COLO829 (cell line): ENCODE data around the gene ABAT.
A peak's percentile ranks its signal among the peaks of the same experiment; 100 is the strongest.

Experiments
- DNase-seq: peaks from one replicate; pipeline ENCODE4 v3.0.0; 2012; ENCODE audit warnings: low spot score

The ABAT gene

DNA sequence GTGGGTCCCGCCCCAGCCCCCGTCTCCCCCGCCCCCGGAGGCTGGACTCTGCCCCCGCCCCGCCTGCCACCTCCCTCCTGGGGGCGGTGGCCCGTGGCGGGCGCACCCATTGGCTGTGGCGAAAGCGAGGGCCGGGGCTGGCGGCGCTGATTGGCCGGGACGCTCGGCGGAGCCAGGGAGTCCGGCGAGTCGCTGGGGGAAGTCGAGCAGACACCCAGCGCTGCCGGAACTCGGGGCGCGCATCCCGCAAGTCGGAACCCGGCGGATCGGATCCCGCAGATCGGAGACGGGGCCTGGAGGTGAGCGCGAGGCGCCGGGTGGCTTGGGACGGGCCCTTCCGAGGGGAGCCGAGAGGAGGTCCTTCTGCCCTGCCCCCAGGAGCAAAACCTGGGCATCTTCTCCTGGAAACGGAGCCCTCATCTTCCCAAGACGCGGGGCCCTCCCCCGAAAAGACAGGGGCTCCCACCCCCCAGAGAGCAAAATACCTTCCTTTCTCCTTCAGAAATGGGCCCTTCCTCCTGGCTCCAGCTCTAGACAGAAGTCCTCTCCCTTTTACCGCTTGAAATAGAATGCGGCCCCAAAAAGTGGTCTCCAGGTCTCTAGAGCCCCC lies at the start of gene ABAT:
Gene ABAT (plus strand): TSS at position 205 of the 610 bp plus-strand sequence. CDS start 61,123 bp downstream, outside the sequence.
- DNase-seq = peak; percentile 76

DNA sequence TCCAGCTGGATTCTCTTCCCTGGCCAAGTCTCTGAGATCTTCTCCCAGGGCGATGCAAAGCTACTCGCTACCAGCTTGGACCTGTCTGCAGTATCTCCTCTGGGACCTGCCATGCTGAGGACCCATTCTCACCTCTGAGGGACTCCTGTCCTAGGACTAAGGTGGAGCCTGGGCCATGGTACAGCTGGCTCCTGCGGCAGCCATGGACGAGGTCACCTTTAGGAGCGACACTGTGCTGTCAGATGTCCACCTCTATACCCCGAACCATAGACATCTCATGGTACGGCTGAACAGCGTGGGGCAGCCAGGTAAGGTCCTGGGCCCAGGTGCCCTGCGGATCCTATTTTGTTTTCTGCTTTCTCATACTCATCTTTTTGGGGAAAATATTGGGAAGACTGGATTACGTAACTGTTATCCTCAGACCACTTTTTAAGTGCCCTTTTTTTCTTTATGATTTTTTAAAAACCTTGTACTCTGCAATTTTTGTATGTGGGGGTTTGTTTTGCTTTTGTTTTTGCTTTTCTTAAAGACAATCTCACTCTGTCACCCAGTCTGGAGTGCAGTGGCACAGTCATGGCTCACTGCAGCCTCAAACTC lies 48.8 kb upstream of the ABAT start:
- DNase-seq = no peak

DNA sequence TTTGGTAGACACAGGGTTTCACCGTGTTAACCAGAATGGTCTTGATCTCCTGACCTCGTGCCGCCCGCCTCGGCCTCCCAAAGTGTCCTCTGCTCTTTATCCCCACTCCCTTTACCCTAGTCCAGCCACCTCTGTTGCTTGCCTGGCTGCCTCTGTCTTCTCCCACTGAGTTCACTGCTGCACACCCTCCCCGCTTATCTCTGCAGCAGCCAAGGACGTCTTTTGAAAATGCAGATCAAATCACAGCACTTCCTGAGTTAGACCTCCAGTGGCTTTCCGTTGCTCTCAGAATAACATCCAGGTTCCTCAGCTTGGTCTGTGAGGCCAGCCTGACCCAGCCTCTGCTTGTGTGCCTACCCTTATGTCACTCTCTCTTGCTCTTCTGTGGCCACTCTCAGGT lies 47.5 kb upstream of the ABAT start:
- no peak for DNase-seq

DNA sequence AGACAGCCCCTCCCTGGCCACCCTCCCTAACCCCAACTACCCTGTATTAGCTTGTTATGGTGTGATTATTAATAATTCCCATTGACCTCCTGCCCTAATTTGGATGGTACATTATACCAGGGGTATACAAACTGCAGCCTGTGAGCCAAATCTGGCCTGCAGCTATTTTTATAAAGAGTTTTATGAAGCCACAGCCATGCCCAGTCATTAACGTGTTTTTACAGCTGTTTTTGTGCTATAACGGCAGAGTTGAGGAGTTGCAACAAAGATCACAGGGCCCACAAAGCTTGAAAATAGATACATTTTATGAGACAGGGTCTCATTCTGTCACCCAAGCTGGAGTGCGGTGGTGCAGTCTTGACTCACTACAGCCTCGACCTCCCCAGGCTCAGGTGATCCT lies 47.0 kb upstream of the ABAT start:
- no peak for DNase-seq

DNA sequence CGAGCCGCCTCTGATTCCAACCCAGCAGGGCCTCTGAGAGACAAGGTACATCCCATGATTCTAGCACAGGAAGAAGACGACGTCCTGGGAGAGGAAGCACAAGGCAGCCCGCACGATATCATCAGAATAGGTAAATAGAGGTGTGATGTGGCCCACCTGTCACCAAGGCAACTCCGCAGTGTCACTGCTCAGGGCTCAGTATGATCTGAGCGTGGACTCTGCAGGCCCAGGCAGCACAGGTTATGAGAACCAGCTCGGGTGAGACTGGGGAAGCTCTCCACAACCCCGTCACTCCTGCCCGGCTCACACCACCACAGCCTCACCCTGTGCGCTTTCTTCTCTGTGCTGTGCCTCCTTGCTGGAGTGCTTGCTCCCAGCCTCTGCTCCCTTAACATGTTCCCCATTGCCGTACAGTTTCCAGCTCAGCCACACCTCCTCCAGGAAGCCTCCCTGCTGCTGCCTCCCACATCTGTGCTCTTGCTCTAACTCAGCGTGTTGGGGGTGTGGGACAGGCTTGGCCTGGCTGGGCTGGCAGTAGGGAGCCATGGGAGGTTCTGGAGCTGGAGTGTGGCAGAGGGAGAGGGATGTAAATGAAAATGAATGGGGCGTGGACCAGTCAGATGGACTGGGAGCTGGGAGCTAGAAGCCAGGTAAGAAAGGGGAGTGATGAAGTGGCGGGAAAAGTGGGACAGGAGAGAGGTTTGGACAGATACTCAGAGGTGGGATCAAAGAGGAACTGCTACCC lies 45.3 kb upstream of the ABAT start:
- DNase-seq = no peak

DNA sequence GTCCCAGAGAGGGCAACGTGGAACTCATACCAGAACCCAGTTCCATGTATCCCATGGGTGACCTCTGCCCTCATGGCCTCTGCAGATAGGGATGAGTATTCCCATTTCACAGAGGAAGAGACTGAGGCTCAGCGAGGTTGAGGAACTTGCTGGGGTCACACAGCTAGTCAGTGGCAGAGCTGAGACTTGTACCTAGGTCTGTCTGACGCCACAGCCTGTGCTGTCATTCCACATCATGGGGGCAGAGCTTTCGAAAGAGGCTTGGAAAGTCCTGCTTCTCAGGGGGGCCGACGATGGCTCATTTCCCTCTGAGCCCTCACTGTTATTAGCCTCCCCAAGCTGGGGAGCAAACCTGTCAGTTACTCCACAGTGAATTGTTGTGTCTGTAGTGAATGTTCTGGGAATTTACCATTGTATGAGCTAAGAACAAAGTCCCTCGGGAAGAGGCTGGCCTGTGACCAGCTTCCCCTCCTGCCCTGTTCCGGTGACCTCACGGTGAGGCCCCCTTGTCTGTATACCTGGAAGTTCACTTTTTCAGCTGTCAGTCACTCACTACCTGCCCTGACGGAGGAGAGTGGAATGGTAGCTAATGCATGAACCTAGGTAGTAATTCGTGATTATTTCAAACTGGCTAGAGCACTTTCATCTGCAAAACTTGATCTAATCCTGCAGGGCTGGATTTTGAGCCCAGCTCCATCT lies 44.0 kb upstream of the ABAT start:
- no peak for DNase-seq

DNA sequence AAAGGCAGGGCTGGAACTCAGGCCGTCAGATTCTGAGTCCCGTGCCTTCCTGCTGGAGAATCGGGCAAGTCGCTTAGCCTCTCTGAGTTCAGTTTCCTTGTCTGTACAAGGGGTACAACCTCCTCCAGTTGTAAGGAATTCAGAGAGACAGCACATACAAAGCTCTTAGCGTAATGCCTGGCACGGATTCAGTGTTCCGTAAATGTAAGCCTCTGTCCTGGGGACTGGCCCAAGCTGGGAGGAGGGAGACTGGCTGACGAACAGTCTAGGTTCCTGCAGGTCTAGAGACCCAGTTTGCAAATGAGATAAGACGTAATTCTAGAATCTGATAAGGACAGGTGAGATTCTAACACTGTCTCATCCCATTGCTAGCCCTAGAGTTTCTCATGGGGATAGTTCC lies 43.0 kb upstream of the ABAT start:
- no peak for DNase-seq

DNA sequence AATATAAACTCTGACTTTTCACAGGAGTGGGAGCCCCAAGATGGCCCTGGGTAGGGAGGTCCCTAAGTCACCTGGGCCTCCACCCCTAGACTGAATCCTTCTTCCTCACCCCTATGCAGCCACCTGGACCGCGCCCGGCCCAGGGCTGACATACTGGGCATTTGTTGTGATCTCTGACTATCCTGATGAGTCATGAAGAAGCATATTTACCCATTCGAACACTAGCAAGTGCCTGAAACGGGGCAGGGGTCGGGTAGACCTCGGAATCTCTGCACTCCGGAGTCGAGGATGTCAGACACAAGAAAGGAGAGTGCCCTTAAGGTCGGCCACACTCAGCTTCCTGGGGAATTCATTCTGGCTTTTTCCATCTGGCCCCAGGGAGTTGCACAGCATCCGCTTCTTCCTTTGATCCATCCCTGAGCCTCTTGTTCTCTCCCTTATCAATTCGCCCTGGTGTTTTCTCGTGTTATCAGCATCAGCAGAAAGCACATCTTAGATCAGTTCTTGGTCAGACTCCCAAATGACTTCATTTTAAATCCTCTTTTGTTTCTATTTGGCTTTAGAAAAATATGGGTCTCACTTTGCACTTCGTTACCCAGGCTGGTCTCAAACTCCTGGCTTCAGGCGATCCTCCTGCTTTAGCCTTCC lies 42.5 kb upstream of the ABAT start:
- no peak for DNase-seq

DNA sequence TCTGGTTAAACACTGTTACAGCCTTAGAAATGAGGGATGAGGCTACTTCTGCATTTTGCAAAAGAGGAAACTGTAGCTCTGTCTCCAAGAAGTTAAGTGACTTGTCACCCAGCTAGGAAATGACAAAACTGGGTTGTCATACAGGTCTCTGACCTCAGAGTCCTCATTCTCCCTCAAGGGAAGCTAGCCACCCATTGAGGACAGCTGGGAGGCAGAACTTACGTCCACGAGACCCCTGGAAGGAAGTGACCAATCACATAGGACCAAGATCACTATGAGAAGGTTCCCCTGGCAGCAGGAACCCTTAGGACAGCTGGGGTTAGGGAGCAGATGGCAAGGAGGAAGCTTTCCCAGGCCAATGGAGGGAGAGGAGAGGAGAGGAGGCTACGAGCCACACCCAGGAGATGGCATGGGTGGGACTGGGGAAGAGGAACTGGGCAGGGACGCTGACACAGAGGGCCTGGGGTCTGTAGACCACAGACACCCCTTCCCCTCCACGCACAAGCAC lies 41.7 kb upstream of the ABAT start:
- no peak for DNase-seq

DNA sequence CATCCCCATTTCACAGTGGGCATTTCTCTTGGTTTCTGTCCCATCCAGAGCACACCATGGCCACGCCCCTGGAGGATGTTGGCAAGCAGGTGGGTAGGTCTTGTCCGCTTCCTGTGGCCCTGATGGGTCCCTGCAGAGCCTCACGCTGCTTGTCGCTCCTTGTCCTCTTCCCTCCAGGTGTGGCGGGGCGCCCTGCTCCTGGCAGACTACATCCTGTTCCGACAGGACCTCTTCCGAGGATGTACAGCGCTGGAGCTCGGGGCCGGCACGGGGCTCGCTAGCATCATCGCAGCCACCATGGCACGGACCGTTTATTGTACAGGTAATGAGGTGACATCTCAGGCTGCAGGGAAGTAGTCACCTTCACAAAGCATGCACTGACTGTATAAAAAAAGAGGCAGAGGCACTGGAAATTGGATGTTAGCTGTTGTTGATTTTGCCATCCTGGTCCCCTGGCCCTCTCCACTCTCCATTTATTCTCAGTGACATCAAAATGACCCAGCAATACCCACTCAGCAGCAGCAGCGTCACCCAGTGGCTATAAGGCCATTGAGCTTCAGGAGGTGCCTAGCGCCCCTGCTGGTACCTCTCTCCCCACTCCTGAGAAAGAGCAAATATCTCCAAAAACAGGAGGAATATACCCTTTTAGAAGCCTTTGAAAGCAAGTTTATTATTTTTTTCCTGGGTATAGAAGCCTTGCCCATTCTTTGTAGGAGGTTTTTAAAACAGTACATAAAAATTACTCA lies 39.3 kb upstream of the ABAT start:
- no peak for DNase-seq

DNA sequence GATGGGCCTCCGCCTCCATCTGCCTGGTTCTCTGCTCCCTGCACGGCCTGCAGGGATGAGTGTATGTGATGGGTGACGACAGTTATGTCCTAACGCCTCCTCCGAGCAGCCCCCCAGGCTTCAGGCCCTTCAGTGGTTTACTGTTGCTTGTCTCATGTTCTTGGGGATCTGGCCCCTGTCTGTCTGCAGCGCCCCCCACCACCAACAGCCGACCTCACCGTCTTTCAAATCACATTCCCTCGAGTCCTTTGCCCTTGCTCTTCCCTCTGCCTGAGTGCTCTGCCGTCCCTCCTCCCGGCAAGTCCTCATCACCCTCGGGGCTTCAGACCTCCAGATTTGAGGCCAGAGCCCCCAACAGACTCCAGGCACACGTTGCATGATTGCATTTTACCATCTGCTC lies 34.7 kb upstream of the ABAT start:
- DNase-seq = no peak

DNA sequence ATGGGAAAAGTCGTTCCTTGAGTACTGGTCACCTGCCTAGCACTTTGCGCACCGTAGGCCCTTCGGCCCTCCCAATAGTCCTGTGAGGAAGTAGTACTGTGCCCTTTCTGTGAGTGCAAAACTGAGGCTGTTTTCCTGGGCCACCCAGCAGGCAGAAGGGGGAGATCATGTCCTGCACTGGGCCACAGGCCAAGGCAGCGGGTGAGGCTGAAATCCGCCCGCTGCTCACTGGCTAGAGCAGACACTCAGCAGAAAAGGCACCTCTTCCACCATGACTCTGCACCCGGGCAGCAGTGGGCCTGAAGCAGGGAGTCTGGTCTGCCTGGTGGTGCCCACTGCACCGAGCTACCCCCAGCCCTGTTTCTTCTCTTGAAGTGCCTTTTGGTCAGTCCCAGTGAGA lies 32.7 kb upstream of the ABAT start:
- DNase-seq = no peak

DNA sequence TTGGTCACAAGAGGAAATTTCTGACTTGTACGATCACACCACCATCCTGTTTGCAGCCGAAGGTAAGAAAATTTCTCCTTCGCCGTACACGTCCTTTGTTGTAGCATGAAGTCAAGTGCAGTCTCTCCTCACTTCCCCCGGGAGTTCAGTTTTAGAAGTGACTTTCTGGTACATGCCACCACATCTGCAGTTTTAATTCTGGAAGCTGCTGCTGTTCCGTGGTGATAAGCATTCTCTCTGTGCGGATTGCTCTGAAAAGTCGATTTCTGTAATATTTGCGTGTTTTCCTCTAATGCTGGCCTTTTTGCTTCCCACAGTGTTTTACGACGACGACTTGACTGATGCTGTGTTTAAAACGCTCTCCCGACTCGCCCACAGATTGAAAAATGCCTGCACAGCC lies 32.3 kb upstream of the ABAT start:
- no peak for DNase-seq

DNA sequence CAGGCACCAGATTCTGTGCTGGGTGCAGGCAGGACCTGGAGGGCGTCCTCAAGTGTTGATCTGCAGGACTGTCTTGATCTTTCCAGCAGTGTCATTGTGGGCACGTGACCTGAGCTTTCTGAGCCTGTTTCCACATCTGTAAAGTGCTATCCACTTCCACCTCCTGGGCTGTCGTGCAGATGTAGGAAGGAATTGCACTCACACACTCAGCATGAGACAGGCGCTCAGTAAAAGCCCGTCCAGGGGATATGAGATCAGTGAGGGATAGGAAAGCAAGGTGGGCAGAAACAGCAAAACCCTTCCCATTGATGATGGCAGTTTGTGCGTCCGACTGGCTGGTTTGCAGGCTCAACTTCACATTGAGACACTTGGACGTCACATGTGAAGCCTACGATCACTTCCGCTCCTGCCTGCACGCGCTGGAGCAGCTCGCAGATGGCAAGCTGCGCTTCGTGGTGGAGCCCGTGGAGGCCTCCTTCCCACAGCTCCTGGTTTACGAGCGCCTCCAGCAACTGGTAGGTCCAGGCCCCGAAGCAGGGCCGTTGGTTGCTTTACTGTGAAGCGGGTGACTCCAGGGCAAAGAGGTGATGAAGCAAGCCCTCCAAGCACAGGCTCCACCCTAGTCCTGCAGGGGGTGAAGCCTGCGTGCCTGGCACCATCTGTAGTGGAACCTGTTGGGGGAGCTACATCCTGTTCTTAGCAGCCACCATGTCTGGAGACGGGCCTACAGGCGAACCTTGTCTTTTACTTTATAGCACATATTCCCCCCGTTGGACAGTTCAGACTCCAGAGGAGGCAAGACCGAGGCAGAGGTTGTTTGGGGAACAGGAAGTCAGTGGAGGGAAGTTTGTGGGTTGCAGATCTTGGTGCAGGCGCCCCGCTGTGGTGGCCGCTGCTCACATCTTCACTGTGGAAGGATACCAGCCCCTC lies 29.9 kb upstream of the ABAT start:
- no peak for DNase-seq

DNA sequence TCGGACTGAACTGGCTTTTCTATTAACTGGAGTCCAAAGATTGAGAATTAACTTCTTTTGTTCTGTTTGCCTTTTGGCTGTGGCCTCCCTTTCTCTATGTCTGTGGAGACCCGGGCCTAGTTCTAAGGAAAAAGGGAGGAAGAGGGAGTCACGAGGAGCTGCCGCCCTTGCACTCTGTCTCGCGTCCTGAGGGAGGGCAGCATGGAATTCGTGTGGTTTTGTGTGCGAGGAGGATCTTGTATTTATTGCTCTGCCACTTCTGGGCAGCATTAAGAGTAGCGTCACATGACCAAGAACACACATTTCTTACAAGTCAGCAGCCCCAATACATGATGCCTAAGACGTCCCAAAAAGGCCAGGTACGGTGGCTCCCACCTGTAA lies 29.3 kb upstream of the ABAT start:
- no peak for DNase-seq

DNA sequence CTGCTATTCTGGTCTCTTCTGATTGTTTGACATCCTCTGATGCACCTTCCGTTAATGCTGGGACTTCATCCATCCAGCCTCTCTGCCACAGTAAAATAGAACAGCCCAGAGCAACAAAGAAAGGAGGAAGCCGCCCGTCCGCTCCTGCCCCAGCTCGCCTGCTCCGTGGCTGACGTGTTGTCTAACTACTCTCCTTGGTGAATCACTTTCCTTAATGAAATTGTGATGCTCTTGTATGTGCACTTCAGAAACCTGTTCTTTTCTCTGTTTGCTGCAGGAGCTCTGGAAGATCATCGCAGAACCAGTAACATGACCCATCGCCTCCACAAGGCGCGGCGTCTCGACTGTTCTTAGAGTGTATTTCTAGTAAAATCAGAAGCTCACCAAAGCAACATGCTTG lies 28.6 kb upstream of the ABAT start:
- no peak for DNase-seq

DNA sequence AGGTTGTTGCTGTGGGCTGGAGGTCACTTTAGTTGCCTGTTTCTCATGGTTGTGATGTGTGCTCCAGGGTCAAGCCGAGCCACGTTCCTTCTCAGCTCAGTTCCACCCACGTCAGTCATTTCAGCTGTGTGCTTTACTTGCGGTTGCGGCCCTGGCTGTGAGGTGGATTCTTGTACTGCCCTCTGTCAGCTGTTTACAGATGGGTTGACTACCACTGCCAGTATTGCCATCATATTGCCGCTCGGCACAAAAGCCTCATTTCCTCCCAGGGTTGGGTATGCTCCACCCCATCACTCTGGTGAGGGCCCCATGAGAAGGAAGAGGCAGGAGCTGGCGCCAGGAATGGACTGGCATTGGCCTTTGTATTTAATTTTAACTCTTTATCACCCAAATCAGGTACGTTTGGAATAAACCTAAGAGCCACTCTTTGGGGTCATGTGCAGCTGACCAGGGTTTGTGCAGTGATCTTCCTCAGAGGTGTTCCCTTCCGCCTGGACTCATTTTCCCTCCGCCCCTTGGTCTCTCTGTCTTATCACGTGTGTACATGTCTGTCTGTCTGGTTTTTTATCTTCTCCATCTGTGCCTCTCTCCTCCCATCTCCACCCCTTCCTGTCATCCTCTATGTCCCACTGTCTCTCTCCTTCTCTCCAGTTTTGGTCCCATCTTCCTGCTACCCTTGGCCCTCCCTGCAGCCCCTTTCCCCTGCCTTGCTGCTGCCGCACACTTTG lies 27.9 kb upstream of the ABAT start:
- no peak for DNase-seq

DNA sequence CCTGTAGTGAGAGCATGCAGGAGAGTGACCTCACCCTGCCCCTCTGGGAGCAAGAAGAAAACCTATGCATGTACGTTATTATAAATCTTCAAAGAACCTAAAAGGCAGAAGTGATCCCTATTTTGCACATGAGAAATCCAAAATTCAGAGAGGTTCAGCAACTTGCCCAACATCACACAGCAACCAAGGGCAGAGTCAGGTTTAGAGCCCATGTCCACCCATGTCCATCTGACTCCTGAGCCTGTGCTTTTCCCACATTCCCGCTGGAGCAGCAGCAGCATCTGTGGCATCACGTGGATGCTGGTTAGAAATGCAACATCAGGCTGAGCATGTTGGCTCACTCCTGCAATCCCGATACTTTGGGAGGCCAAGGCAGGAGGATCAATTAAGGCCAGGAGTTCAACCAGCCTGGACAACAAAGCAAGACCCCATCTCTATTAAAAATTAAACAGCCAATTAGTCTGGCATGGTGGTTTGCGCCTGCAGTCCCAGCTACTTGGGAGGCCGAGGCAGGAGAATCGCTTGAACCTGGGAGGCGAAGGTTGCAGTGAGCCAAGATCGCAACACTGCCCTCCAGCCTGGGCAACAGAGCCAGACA lies 26.6 kb upstream of the ABAT start:
- DNase-seq = no peak

DNA sequence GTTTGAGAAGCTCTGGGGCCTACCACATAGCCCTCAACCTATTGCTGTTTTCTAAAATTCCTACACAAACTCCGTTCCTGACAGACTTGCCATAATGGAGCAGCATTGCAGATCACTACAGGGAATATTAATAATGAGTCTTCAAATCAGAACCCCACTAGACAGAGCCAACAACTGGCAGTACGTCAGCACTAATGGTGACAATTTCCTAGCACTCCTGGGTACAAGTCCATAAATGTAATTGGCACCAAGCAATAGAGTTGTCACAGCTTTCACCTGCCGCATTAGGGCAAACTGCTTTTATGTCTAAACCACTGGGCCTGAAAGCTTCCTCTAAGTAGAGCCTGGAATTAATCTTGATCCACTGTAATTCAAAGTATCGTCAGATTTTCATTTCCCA lies 25.5 kb upstream of the ABAT start:
- DNase-seq = no peak
